Kidney (tissue), 14 donors: Measurements from ENCODE around the gene TCERG1L. TPM values are rescaled to one million over a fixed set of nuclear protein-coding genes. Genes with fewer than 3 reads are reported as not detected.

Source experiments
- DNase-seq, 5 donors: peaks; one replicate each; pipeline ENCODE4 v3.0.0-alpha.2; 2013 to 2020
- FAIRE-seq: peaks from 2 replicates; lab custom pipeline; 2012; peaks lifted over from hg19 to GRCh38; lab: Jason Lieb, UNC
- H3K27ac ChIP-seq, 2 donors: one replicate each; pipeline ENCODE4 v1.7.0; 2013; ENCODE audit warnings: low read depth in 2 of 2, low read length in 2 of 2, inconsistent platforms in 1 of 2
- H3K27me3 ChIP-seq: one replicate; pipeline ENCODE4 v1.7.1; 2013; ENCODE audit warnings: low read length, inconsistent platforms; ENCODE audit not compliant: control insufficient read depth, insufficient read depth
- H3K36me3 ChIP-seq, 3 donors: one replicate each; pipeline versions ENCODE4 v1.7.0 to v1.7.1; 2013; ENCODE audit warnings: low read length in 3 of 3, control low read depth in 1 of 3, inconsistent platforms in 1 of 3; ENCODE audit not compliant: insufficient read depth in 3 of 3, control insufficient read depth in 2 of 3
- H3K4me1 ChIP-seq, 3 donors: one replicate each; pipeline versions ENCODE4 v1.7.0 to v1.7.1; 2013; ENCODE audit warnings: low read length in 3 of 3, inconsistent platforms in 1 of 3, low read depth in 1 of 3; ENCODE audit not compliant: control insufficient read depth in 2 of 3, insufficient read depth in 2 of 3
- H3K4me3 ChIP-seq, 3 donors: one replicate each; pipeline versions ENCODE4 v1.7.0 to v1.8.1; 2013; ENCODE audit warnings: low read length in 3 of 3, control low read depth in 1 of 3, inconsistent platforms in 1 of 3
- H3K9ac ChIP-seq, 3 donors: one replicate each; pipeline versions ENCODE4 v1.7.0 to v1.7.1; 2013; ENCODE audit warnings: low read length in 3 of 3, control low read depth in 1 of 3, inconsistent platforms in 1 of 3
- H3K9me3 ChIP-seq, 3 donors: one replicate each; pipeline versions ENCODE4 v1.7.0 to v1.7.1; 2013; ENCODE audit warnings: low read length in 3 of 3, control low read depth in 1 of 3, inconsistent platforms in 1 of 3; ENCODE audit not compliant: control insufficient read depth in 2 of 3, insufficient read depth in 1 of 3
- CTCF ChIP-seq: IDR thresholded peaks from 3 replicates; pipeline ENCODE4 v1.5.1; 2012; ENCODE audit warnings: mild to moderate bottlenecking, moderate library complexity, borderline replicate concordance; ENCODE audit not compliant: insufficient read depth; ENCODE audit errors: extremely low read depth
- intact Hi-C: fragments of 100-400 bp; cut with DNase I; formaldehyde crosslinking; loops from one replicate; pipeline ENCODE4 v1.11.1; 2022
- polyA plus RNA-seq: library from polyadenylated mRNA; stranded (reverse); fragments of 350-450 nt; fragmentation: Illumina TruSeq; extraction: RNeasy Lipid Tissue Mini Kit (QIAGEN cat#74804); gene quantifications from one replicate; pipeline ENCODE4 v1.2.3, GENCODE V29; 2014; ENCODE audit warnings: low read depth, low replicate concordance; ENCODE audit not compliant: insufficient read depth
- total RNA-seq: library from RNA; stranded (reverse); fragmentation: NEBNext Ultra II Directional; extraction: Animal tissue kit (Norgen Biotek cat#: 25700); gene quantifications from one replicate; pipeline ENCODE4 v1.2.1, GENCODE V29; 2021
- donor health status: control.
- donor health status: control.
- donor health status: control.
- donor health status: control.
- donor health status: control.
- donor health status: DM: yes; HTN: yes; CAD: no.
- donor health status: Normal renal cell carcinoma (clear cell type).

Gene TCERG1L
- total and polyA plus RNA-seq, 2 donors from 2014 or later = not detected

DNA sequence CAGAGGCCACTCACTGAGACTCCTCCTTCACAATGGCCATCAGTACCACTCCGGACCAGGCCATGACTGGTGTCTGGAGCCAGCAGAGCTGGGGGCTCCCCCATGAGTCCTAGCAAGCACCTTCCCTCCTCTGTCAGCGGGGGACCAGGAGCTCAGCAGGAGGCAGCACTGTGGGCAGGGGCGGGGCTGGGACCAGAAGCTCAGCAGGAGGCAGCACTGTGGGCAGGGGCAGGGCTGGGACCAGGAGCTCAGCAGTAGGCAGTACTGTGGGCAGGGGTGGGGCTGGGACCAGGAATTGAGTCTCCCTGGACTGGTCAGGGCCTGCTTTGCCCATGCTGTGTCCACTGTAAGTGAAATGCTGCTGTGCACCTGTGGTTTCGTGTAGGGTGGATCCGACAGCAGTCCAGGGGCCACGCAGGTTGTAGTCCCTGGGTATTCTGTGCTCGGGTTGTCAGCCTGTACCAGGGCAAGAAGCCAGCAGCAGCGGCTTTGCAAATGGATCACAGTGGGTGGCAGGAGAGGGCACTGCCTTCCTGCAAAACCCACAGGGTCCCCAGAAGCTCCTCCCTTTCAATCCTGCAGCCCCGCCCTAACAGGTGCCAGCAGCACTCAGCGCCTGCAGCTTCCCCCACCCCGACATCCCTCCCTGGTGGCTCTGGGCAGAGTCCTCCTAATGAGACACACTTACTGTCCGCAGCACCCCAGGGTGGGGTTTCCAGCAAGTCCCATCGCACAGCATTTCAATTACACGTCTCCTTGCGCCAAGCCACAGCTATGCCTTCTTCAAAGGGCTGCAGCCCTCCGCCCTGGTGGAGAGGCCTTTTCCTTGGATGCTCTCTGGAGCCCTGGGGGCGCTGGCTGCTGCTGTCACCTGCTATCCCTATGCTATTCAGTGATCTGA is 220.5 kb downstream of the TCERG1L start:
- FAIRE-seq (no peak), DNase-seq (peak in 1 of 5 donors; percentile 66)
- no peak overlapping the region for H3K27ac ChIP-seq
- no peak for TF ChIP-seq CTCF
- H3K36me3 ChIP-seq = no peaks in the 10 kb centered on the region
- no peak overlapping the region for H3K4me3 ChIP-seq
- no peaks in the 10 kb centered on the region for H3K27me3 ChIP-seq
- intact Hi-C loops = no loop called here
- H3K4me1 ChIP-seq = no peaks in the 10 kb centered on the region
- H3K9me3 ChIP-seq = no peaks in the 10 kb centered on the region
- H3K9ac ChIP-seq = no peak overlapping the region

DNA sequence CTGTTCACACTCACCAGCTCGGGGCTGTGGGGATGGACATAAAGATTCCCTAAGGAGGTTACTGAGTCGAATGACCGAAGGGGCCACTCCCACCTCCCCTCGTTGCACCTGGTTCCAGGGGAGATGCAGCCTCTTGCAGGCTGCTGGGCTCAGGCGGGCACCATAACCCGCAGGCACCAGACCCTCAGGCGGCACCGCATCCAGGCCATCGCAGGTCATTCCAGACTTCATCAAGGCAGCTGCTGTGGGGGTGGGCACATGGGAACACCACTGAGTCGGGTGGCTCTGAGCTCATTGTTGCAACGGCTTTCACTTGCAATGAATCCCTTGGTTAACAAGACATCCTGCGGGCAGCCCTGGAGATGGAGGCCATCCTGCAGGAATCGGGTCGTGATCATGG is 221.7 kb downstream of the TCERG1L start:
- TF ChIP-seq CTCF = no peak
- FAIRE-seq = no peak

GRCh38 chr10:131089150-131089549 is 222.4 kb downstream of the TCERG1L start:
- TF ChIP-seq CTCF = no peak
- no peaks in the 10 kb centered on the region for H3K27me3 ChIP-seq
- no peak overlapping the region for H3K9ac ChIP-seq
- no peaks in the 10 kb centered on the region for H3K36me3 ChIP-seq
- no peak overlapping the region for H3K27ac ChIP-seq
- DNase-seq (peak in 1 of 5 donors; percentile 68), FAIRE-seq (no peak)
- no peak overlapping the region for H3K4me3 ChIP-seq
- intact Hi-C loops = no loop called here
- H3K9me3 ChIP-seq = no peaks in the 10 kb centered on the region
- H3K4me1 ChIP-seq = no peaks in the 10 kb centered on the region

More for the DNA sequence above, 221.7 kb downstream of the TCERG1L start:
- intact Hi-C loops = no loop called here
- Histone ChIP-seq H3K27ac (no peak overlapping the region), H3K9me3 (no peaks in the 10 kb centered on the region), H3K4me1 (no peaks in the 10 kb centered on the region), H3K36me3 (no peaks in the 10 kb centered on the region), H3K4me3 (no peak overlapping the region), H3K9ac (no peak overlapping the region), H3K27me3 (no peaks in the 10 kb centered on the region)
- DNase-seq = peak in 1 of 5 donors; percentile 43
